NCI-H526 (cell line): Measurements from ENCODE around the gene ADCY4.
A peak's percentile ranks its signal among the peaks of the same experiment; 100 is the strongest.
"Not testable (repeated sequence)": the region's sequence is repeated elsewhere in the genome, so short reads cannot be mapped to it uniquely, and the experiment has no call there.

Experiments used
- DNase-seq, 2 experiments: peaks; one replicate each; lab custom pipeline; 2025; lab: John Stamatoyannopoulos, UW

Gene ADCY4

DNA sequence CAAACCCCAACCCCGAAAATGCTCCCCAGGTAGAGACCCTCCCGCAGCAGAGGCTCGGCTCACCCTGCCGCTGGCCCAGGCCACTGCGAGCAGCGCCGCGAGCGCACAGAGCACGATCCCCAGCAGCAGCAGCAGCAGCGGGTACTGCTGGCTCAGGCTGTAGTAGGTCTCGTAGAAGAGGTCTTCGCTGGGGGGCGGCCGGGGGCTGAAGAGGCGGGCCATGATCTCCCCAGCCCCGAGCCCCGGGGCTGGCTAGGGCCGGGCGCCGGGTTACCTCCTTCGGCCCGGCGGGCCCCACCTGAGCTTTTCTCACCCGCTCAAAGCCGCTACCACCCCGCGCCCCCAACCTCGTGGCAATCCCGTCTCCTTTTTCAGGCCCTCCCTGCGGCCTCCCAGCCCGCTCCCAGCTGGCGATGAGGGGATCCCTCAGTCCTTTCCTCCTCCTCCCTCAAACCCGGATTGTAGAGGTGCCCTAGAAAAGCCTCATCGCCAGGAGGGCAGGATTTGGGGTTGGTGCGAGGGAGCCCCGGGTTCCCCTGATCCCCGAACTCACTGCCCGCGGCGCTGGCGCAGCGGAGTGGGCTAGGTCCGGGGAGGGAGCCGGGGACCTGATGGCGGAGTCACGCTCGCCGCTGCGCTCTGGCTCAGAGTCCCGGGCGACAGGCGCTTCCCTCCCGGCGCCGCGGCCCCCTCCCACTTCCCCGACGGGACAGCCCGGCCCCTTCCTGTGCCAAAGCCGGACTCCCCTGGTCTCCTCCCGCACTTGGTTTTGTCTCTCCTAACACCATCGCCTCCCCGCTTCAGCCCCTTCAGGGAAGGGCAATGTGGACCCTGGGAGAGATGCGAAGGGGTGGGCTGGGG is at the start of gene ADCY4:
TSS of gene ADCY4 (minus strand) at position 641 of the 861 bp plus-strand sequence. CDS start at position 222, 419 bp downstream.
- DNase-seq = no peak

DNA sequence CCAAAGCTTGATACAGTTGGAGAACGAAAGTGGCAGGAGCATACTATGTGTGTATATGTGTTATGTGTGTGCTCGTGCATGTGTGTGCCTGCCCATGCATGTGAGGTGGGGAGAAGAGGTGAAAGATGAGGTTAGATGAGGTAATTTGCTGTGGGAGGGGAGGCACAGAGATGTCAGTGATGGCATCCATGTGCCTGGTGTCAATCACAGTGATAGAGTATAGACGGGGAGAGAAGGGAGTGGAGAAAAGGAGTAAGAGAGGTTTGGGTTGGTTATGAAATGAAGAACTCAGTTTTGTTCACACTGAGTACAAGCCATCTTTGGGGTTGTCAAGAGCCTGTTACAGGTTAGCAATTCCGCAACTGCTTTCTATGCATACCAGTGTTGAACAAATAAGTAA is 49.3 kb upstream of the ADCY4 start:
- no peak for DNase-seq

- DNase-seq = no peak
These were observed 47.1 kb upstream of the ADCY4 start for GRCh38 chr14:24382064-24382371.

DNA sequence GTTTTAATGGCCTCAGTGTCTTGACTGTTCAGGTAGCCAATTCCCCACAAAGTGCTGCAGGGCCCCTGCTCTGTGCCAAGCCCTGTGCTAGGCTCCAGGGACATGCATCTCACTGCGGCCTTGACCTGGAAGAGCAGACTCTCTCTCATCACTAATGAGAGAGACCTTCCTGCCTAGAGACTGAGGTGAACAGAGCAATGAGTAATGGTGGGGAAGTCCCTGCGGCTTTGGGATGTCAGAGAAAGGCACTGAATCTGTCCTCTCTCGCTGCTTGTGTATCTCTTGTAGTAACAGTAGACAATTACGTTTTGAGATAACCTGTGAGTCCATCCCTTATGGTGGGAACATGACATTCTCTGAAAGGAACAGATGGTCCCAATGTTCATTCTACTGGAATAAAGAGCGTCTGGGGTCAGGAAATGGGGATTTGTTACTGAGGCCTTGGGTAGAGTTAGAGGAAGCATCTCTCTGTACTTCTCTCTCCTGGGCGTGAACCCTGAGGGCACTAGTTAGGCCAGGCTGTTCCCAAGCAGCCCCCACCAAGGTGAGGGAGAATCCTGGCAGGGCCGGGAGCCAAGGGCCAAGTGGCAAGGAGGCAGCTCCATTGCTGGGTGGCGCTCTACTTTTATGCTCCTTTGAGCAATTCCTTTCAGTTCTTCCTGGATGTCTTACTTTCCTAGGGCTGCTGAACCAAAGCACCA is 46.6 kb upstream of the ADCY4 start:
- no peak for DNase-seq

GRCh38 chr14:24379907-24380730 is 45.2 kb upstream of the ADCY4 start:
- DNase-seq = no peak

- no peak for DNase-seq
These were observed 44.4 kb upstream of the ADCY4 start for GRCh38 chr14:24378981-24379906.

DNA sequence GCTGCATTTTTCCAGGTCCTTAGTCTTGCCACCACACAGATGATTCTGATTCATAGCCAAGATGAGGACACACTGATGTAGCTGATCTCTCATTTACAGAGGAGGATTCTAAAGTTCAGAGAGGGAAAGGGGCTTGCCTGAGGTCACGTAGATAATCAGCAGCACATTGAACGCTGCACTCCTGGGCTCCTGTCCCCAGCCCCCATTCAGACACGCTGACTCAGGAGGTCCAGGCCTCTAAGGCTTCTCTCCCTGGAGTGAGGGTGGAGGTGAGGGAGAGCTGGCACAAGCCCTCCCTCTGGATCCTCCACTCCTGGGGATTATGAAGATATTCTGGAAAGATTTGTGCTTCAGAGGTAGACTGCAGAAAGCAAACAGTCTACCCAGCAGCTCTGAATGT is 43.5 kb upstream of the ADCY4 start:
- DNase-seq = no peak

- DNase-seq = no peak
These were observed 42.8 kb upstream of the ADCY4 start for GRCh38 chr14:24377657-24378056.

GRCh38 chr14:24377126-24377525 is 42.3 kb upstream of the ADCY4 start:
- DNase-seq = no peak

GRCh38 chr14:24376448-24377070 is 41.7 kb upstream of the ADCY4 start:
- DNase-seq = no peak

DNA sequence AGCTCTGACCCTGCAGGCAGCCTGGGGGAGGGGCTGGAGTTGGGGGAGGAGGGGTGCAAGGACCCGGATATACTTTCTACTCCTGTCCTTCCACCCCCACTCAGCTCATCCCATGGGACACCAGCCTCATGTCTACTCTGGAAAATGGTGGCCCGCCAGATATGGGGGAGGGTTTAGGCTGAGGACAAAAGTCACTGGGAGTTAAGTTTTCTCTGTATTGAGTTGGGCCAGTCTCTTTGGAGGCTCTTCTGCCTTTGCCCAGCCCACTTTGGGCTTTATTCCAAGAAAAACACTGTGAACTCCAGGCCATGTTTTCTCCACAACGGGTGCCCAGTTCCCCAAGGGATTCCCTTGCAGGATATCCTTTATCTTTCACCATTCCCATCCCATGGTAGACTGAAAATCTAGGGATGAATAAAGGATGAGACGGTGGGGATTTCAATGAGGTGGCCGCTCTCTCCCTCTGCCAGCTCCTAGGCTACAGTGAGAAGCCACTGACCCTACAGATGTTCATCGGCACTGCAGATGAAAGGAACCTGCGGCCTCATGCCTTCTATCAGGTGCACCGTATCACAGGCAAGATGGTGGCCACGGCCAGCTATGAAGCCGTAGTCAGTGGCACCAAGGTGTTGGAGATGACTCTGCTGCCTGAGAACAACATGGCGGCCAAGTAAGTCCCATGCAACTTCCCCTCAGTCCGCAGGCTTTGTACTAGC is 38.0 kb upstream of the ADCY4 start:
- no peak for DNase-seq

DNA sequence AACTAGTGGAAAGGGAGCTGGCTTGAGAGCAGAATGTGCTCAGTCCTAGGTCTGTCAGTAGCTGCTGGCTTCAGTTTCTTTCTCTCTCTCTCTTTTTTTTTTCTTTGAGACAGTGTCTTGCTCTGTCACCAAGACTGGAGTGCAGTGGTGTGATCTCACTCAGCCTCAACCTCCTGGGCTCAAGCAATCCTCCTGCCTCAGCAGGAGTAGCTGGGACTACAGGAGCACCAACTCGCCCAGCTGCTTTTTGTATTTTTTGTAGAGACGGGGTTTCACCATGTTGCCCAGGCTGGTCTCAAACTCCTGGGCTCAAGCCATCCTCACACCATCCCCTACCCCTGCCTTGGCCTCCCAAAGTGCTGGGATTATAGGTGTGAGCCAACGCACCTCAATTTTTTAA is 36.7 kb upstream of the ADCY4 start:
- not testable (repeated sequence) for DNase-seq

DNA sequence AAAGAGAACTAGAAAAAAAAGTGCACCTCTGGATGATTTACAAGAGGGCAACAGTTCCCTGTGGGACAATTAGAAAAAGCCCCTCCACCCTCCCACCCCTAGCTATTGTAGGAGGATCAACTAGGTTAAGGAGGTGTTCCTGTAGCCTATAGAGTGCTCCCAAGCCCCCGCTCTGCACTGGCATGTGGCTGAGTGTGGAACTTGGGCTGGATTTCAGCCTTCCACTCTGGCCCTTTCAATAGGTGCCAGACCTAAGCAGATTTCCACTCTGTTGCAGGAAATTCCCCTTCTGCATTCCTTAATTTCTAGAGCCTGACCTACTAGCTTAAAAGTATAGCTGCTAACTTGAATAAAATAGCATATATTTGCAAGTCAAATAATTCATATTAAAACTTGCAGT is 35.9 kb upstream of the ADCY4 start:
- DNase-seq = peak; percentile 31 to 52

- DNase-seq = peak in 1 of 2 experiments; percentile 40
These were observed 35.2 kb upstream of the ADCY4 start for GRCh38 chr14:24369907-24370687.

DNA sequence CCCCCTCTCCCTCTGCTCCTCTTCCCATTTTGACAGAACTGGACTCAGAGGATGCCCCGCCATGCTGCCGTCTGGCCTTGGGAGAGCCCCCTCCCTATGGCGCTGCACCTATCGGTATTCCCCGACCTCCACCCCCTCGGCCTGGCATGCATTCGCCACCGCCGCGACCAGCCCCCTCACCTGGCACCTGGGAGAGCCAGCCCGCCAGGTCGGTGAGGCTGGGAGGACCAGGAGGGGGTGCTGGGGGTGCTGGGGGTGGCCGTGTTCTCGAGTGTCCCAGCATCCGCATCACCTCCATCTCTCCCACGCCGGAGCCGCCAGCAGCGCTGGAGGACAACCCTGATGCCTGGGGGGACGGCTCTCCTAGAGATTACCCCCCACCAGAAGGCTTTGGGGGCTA is 34.6 kb upstream of the ADCY4 start:
- no peak for DNase-seq

- peak; percentile 29 to 62 for DNase-seq
These were observed 33.8 kb upstream of the ADCY4 start for GRCh38 chr14:24368562-24369252.

GRCh38 chr14:24368212-24368561 is 33.3 kb upstream of the ADCY4 start:
- no peak for DNase-seq

DNA sequence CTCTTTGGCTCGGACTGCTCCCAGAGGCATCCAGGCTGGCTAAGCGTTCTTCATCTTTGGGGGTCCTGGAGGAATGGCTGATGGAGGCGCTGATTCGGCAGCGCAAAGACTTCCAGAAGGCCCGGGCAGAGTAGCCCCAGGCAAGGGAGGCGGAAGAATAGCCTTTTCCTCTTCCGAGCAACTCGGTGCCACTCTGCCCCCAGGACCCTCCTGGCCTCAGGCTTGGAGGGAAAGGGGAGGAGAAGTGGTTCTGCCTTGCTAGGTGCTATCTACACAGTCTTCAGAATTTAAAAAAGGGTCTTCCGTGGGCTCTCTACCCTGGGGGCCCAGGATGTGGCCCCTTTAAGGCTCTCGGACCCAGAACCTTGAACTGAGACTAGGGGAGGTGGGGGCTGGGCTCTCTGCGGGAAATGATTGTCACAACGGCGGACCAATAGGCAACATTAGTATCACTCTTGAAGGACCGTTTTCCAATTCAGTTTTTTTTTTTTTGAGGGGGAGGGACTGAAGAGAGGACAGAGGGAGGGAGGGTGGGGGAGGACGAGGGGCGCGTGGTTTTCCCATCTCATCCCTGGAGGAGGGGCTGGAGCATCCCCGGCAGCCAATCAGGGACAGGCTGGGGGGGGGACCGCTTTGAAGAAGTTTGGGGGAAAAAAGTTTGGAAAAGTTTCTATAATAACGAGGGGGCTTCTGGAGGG is 32.8 kb upstream of the ADCY4 start, which contains the start of gene NFATC4:
TSS of gene NFATC4 (plus strand) at position 671 of the 698 bp plus-strand sequence. CDS start 157 bp downstream, outside the sequence.
- DNase-seq = peak; percentile 85 to 94
